AML-193 (cell line): ENCODE measurements around the gene NEMP2.

Experiments used
- DNase-seq, 2 experiments: peaks; one replicate each; lab custom pipeline; 2025; lab: John Stamatoyannopoulos, UW

The NEMP2 gene

GRCh38 chr2:190554357-190555006 lies 20.0 kb upstream of the NEMP2 start:
- no peak for DNase-seq

DNA sequence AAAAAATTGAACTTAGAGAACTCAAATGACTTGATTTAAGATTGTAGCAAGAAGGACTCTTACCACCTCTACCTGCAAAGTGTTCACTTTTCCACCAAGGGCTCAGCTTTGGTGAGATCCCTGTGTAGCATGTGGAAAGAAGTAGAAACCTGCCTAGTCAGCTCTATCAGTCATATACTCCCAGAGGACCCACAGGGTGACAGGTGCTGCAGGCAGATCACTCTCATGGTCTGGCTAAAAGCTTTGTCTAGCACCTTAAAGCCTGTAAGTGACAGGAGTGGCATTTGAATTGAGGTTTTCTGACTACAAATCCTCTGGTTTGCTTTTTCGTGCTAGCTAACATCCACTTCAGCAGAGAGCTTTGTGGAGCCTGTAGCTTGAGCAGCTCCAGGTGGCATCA lies 18.7 kb upstream of the NEMP2 start:
- no peak for DNase-seq

GRCh38 chr2:190551928-190552327 lies 17.4 kb upstream of the NEMP2 start:
- DNase-seq: peak; percentile 41 to 50

- DNase-seq: no peak
Measured at GRCh38 chr2:190550137-190550536, 15.6 kb upstream of the NEMP2 start.

GRCh38 chr2:190547886-190548285 lies 13.4 kb upstream of the NEMP2 start:
- no peak for DNase-seq

GRCh38 chr2:190546734-190547133 lies 12.2 kb upstream of the NEMP2 start:
- DNase-seq: no peak

DNA sequence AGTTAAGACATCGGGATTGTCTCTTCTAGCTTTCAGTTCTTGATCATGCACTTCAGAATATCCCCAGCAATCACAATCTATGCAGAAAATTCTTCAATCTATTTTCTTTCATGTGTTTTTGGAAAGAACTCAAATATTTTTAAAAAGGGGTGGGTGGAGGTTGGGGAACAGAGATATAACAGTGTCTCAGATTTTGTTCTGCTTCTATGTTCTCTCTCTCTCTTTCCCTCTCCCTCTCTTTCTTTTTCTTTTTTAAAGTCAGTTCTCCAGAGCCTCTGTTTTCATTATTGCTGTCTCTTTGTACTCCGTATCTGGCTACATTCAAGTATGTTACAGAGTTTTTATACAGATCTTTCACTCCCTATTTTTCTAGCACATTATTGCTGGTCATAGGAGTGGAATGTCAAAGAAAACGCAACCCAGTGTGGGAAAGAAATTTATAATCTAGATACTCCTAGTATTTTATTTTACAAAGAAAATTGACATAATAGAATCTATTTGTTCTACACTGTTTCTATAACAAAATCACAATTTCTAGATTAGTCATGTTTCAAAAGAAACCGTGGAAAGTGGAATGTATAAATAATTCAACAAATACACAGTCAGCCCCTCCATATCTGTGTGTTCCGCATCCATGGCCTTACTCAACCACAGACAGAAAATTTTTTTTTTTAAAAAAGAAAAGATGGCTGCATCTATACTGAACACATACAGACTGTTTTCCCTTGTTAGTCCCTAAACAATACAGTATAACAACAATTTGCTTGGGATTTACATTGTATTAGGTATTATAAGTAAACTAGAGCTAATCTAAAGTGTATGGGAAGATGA lies 11.2 kb upstream of the NEMP2 start:
- DNase-seq: no peak

DNA sequence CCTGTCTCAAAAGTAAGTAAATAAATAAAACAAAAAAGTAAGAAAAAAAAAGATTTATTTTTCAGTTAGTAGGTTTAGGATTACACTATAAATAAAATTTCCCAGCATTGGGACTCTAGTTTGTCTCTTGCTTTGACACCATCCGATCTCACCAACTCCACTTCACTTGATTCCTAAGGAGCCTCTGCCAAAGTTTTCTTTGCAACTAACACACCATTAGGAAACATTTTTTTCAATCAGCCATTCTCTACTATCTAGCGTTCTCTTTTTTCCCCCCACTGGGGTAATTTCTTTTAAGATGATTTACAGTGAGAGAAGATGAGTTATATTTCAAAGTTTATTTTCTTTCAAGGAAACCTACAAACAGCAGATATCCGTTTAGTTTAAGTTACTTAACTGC lies 10.6 kb upstream of the NEMP2 start:
- DNase-seq: no peak

DNA sequence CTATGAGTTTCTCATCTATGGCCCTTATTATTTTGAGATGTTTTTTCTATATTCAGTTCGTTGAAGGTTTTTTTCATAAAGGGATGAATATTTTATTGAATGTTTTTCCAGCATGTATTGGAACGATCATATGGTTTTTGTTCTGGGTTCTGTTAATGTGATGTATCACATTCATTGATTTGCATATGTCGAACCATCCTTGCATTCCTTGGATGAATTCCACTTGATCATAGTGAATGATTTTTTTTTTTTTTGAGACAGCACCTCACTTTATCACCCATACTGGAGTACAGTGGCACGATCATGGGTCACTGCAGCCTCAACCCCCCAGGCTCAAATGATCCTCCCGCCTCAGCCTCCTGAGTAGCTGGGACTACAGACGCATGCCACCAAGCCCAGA lies 5.5 kb upstream of the NEMP2 start:
- no peak for DNase-seq

DNA sequence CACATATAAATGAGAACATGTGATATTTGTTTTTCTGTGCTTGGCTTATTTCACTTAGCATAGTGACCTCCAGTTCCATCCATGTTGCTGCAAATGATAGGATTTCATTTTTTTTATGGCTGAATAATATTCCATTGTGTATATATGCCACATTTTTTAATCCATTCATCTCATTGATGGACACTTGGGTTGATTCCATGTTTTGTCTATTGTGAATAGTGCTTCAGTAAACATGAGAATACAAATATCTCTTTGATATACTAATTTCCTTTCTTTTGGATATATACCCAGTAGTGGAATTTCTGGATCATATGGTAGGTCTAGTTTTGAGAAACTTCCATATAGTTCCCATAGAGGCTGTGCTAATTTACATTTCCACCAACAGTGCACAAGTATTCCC lies 3.7 kb upstream of the NEMP2 start:
- DNase-seq: no peak

DNA sequence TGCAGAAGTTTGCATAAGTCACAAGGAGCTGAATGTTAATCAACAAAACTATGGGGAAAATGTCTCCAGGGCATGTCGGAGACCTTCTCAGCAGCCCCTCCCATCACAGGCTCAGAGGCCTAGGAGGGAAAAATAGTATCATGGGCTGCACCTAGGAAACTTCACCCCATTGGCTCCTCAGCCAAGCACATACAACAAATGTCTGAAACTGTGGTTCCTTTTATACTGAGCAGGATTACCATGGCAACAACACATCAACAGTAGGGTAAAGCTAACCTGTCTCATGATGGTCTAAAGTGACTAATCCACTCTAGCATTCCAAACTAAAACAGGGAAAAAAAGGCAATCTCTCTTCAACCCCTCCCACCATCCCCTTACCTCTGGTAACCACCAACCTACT lies 3.2 kb upstream of the NEMP2 start:
- DNase-seq: peak in 1 of 2 experiments; percentile 8

- no peak for DNase-seq
Measured at GRCh38 chr2:190535586-190535985, 1.1 kb upstream of the NEMP2 start.

GRCh38 chr2:190535121-190535439 lies 558 bp upstream of the NEMP2 start:
- DNase-seq: no peak

DNA sequence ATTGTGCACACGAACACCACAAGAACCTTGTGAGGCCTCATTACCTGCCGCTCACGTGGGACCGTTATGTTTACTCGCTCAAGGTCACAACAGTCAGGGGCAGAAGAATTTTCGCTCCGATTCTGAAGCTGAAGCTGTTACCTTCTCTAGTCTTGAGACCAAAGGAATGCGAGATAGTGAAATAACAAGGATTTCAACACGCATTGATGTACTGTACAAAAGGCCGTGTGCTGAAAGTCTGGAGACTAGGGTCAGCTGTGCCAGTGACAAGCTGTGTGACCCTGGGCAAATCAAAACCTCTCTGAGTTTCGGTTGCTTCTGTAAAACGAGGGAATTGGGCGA lies 583 bp downstream of the NEMP2 start:
- peak in 1 of 2 experiments; percentile 56 for DNase-seq

DNA sequence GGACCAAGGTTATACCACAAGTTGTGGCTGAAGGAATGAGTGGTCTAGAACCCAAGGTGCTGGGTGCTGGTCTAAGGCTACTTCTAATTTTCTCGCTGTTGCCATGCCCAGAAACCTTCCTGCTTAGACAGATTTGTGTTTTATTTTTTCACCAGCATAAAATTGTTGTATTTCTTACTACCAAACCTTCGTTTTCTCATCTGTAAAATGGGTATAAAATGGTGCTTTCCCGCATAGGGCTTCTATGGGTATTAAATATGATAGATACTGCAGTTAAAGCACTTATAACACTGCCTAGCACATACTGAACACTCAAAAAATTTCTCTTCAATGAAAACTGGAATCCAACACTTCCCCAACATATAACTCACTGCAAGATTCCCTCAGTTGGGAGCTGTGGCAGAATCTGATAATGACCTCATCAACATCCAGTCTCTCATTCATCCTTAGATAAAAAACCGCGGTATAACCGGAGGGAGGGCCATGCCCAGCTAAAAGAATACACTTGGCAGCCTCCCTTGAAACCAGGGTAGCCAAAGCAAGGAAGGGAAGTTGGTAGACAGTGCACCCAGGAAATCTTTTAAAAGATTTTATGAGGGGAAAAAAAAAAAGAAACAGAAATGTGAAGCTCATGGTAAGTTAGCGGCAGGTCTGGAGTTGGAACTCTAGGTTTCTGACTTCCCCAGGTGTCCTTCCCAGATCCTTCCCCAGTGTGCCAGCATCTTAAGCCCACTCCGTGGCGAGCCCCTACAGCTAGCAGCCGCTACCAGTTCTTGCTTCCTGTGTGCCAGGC lies 1.2 kb downstream of the NEMP2 start:
- DNase-seq: peak in 1 of 2 experiments; percentile 22

- no peak for DNase-seq
Measured at GRCh38 chr2:190532581-190532980, 1.9 kb downstream of the NEMP2 start.

- DNase-seq: no peak
Measured at GRCh38 chr2:190530248-190530900, 4.1 kb downstream of the NEMP2 start.

DNA sequence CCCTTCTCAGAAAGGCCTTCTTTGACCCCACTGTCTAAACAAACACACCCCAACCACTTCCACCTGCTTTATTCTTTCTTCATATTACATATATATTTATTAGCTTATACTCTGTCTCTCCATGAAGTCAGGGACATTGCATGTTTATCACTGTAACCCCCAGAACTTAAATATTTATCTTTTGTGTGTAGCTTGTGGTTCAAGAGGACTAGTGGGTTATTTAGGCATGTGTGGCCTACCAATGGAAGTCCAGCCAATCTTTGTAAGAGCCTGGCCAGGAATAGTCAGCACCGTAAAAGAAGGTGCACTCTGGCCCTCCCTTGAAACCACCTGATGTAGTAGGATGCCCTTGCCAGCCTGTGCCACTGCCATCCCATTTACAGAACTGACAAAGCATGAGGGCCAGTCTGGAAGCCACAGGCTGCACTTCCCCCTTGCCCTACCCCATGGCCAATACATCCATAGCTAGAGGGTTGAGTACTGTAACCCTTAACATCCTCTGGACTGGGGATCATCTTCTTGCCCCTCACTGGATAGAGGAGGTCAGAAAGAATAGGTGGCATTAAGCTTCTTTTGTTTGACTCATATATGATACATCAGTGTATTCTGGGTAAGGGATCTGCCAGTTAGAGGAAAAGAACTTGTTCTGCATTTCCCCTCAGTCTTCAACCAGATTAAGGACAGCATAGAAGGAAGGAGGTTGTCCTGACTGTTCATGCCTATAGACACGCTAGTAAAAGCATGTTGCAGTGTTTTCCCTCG lies 4.9 kb downstream of the NEMP2 start:
- DNase-seq: peak; percentile 14 to 43

DNA sequence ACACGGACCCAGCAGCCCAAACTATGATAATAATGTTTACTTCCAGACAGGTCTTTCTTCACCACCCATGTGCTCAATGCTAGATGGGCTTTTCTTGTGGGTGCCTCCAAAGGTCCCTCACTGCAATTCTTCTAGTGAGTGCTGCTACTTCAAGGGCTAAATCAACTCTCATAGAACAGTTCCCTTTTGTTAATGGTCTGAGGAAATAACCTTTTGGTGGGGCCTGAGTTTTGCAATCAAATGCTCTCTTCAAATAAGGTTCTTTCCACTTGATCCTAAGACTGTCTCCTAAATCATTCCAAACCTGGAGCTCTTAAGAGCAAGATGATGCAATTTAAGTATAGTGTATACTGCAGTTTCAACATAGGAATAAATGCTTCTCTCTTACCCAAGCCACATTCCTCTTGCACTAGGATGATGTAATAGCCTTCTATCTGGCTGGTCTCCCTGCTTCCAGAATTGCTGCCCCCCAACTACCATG lies 6.0 kb downstream of the NEMP2 start:
- DNase-seq: peak; percentile 57 to 63

- no peak for DNase-seq
Measured at GRCh38 chr2:190527918-190528317, 6.6 kb downstream of the NEMP2 start.

- DNase-seq: no peak
Measured at GRCh38 chr2:190527214-190527613, 7.3 kb downstream of the NEMP2 start.
